AG09319 (cell line): ENCODE measurements around the gene EDN2.

Source experiments
- DNase-seq: peaks from one replicate; pipeline ENCODE4 v3.0.0-alpha.2; 2010; ENCODE audit warnings: low read depth; ENCODE audit errors: extremely low read depth
- CTCF ChIP-seq: IDR thresholded peaks from 2 replicates; pipeline ENCODE4 v1.5.1; 2011; ENCODE audit warnings: low read depth, mild to moderate bottlenecking, inconsistent platforms, low read length, moderate library complexity

EDN2 gene

GRCh38 chr1:41493117-41493536 lies 8.6 kb upstream of the EDN2 start:
- peak; percentile 14 for DNase-seq
- no peak for TF ChIP-seq CTCF

DNA sequence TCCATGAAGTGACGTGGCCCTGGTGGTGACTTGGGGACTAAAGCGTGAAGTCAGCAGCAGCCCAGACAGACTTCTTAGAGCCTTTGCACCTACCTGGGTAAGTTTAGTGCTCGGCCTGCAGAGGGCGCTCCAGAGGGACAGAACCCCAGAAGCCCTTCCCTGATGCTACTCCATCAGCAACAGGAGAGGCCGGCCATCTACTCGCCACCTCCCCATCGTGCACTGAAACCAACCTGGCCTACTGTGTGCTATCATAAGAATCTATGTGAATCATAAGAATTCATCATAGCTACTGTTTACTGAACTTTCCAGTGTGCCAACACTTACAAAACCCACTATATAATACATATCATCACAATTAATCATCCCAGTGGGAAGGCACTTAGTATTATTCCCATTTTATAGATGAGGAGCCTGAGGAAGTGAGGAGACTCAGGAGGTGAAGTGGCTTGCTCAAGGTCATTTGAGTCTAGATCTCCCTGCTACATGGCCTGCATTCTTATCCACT lies 7.9 kb upstream of the EDN2 start:
- no peak for DNase-seq
- peak; percentile 48 for TF ChIP-seq CTCF

- no peak for DNase-seq
- TF ChIP-seq CTCF, result no peak
Measured at GRCh38 chr1:41490911-41491310, 6.4 kb upstream of the EDN2 start.

- TF ChIP-seq CTCF, result no peak
- no peak for DNase-seq
Measured at GRCh38 chr1:41489561-41489960, 5.1 kb upstream of the EDN2 start.

DNA sequence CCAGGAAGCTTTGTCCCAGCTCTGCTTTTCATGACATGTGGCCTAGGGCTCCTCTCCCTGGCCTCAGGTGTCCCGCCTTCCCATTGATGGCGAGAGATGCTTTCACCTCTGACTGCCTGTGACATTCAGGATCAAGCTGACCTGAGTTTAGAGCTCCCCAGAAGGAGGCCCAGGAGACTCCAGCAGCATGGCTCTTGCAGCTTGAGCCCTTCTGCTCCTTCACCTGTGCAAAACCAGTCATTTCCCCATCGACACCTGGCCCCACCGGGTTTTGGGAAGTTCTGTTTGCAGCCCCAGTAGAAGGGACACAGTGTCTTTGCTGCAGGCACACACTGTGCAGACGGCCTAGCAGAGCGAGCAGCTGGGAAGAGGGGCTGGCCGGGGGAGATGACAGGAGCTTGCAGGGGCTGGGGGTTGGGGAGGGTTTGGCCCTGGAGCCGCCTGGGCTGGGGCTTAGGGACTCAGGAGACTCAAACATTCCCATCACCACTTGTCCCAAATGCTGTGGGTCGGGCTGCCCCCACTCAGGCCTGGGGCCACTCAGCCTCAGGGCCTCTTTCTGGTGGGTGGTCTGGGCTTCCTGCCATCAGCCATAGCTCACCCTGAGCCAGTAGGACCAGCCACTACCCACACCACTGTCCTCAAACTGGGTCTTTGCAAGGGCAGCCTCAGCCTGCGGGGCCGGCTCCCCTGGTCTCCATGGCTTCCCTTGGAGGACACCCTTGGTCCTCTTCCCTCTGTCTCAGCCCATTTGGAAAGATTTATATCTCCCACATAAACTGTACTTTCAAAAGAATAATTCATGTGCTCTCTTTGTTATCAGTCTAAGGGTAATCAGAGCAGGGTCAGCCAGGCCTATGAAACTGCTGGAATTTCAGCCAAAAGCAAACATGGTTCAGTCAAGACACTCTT lies 3.8 kb upstream of the EDN2 start:
- DNase-seq, result no peak
- TF ChIP-seq CTCF, result no peak

DNA sequence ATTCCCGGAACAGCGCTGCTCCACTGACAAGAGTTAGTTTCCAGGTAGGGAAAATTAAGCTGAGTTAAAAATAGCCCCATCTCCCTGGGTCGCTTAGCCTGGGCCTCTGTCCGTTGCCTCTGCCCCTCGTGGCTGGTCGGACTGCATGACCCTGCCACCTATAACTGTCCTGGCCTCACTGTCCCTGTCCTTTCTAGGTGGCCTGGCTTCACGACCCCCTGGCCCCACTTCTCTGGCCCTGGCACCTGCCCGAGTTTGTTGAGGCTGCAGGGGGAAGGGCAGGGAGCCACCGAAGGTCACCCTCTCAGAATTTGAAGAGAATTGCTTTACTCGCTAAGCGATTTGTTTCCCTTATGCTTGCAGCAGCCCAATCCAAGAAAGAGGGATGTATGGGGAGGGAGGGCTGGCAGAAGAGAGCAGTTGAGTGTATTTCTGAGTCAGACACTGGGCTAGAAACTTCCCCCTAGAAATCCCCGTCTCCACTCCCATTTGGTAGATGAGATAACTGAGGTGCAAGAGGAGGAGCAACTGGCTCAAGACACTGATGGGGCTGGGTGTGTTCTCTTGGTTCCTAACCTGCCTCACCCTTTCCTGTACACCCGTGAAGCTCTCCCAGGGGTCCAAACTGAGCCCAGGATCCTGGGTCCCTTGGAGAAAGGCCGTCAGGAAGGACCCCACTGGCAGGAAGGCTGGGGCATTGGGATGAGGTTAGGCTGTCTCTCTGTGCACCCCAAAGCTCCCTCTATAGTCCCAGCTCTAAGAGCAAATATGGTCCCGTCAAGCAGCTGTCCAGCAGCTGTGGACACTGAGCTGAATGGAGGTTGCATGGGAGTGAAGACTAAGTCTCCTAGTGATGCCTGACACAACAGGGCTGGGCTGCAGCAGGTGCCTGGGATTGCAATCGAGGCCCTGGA lies 2.9 kb upstream of the EDN2 start:
- DNase-seq, result no peak
- no peak for TF ChIP-seq CTCF
